Myocyte (in vitro differentiated cells): Measurements from ENCODE around the gene CRKL. TPM values are rescaled to one million over a fixed set of nuclear protein-coding genes. Genes with fewer than 3 reads are reported as not detected.
"Not testable (repeated sequence)": the region's sequence is repeated elsewhere in the genome, so short reads cannot be mapped to it uniquely, and the experiment has no call there.

ENCODE experiments used
- DNase-seq: peaks from one replicate; pipeline ENCODE4 v3.0.0-alpha.2; 2012; ENCODE audit warnings: low read depth
- total RNA-seq: library from RNA; depleted of rRNA; stranded (reverse); fragments of >200 nt; gene quantifications from 2 replicates; pipeline ENCODE4 v1.2.3, GENCODE V29; 2014

Gene CRKL
- total RNA-seq, 1 donor from 2014 or later = 52.6 TPM

GRCh38 chr22:20965888-20966855 lies 49.0 kb downstream of the CRKL start:
- DNase-seq = no peak

GRCh38 chr22:20966883-20967696 lies 49.9 kb downstream of the CRKL start, which contains the start of gene AIFM3:
Gene AIFM3 (plus strand): TSS chr22:20967255. CDS start chr22:20967945, 690 bp downstream.
- DNase-seq = no peak

DNA sequence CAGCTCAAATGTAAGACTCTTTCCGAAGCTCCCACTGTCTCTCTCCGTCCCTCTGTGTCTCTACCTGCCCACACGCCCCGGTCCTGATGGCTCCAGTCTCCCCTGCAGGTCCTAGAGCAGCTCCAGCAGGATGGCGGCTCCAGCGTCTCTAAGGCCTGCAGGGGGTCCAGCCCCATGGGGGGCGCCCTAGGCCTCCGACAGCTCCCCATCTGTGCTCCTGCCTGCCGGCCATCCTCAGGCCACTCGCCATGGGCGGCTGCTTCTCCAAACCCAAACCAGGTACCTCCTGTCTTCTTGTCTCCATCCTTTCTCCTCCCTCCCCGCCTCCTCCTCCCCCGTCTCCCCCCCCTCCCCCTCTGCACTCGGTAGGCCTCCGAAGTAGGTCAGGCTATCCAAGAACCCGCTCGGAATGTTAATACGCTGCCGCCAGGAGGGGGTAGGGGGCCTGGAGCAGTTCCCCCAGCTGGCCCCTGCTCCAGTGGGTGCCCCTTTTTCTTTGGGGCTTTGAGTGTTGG lies 50.5 kb downstream of the CRKL start:
- no peak for DNase-seq

DNA sequence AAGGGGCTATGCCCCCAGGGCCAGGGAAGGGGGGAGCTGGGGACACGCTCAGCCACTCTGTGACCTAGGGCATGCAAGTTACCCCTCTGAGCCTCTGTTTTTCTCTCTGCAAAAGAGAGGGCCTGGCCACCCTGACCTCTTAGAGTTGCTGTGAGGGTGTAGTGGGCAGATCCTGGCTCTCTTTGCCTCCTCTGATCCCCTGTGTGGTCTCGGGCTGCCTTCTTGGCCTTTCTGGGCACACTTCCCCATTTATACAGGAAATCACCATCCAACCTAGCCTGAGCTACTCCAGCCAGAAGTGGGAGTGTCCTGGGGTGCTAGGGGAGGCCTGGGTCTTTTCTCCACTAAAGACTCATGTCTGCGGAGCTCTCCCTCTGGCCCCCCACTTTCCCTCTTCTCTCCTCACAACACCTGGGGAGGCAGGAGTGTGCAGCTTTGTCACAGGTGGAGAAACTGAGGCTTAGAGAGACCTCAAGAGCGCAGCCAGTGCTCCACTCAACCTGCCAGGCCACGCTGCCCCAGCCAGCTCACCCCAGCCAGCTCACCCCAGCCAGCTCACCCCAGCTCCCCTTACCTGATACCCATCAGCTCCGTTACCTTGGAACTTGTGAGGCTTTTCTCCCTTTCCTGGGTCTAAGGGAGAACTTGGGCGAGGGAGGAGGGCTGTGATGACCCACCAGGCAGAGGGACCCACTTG lies 51.2 kb downstream of the CRKL start:
- DNase-seq = no peak

GRCh38 chr22:20970939-20971657 lies 53.9 kb downstream of the CRKL start:
- DNase-seq = no peak

- not testable (repeated sequence) for DNase-seq
Measured at GRCh38 chr22:20972014-20972694, 54.9 kb downstream of the CRKL start.

DNA sequence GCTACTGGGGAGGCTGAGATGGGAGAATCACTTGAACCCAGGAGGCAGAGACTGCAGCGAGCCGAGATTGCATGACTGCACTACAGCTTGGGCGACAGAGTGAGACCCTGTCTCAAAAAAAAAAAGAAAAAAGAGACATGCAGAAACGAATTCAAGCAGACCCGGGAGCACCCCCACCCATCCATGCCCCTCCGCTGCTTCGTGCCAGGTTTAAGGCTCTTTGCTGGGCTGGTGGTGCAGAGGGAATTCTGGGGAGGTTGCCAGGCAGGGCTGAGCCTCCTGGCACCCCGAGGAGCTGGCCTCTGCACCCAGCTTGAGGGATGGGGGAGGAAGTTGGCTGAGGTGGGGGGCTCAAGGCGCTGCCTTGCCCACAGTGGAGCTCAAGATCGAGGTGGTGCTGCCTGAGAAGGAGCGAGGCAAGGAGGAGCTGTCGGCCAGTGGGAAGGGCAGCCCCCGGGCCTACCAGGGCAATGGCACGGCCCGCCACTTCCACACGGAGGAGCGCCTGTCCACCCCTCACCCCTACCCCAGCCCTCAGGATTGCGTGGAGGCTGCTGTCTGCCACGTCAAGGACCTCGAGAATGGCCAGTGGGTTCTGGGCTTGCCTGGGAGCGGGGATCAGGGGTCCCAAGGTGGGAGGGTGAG lies 55.8 kb downstream of the CRKL start:
- no peak for DNase-seq

DNA sequence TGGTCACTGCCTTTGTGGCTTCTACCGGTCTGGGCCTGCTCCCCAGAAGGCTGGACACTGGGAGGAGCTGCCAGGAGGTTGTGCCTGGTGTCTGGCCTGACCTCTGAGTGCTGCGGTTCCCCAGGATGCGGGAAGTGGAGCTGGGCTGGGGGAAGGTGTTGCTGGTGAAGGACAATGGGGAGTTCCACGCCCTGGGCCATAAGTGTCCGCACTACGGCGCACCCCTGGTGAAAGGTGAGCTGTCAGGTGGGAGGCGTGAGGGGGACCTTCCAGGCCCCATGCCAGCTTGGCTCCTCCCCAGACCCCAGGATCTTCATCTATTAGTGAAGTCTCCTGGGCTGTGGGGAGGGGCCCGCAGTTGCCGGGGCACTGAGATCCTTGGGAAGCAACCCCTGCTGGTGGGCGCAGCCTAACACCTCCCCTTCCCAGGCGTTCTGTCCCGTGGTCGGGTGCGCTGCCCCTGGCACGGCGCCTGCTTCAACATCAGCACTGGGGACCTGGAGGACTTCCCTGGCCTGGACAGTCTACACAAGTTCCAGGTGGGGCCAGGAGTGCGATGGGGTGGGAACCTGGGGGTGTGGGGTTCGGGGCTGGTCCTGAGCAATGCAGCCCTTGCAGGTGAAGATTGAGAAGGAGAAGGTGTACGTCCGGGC lies 56.6 kb downstream of the CRKL start:
- no peak for DNase-seq

GRCh38 chr22:20974336-20974955 lies 57.2 kb downstream of the CRKL start:
- DNase-seq = no peak

GRCh38 chr22:20975541-20976290 lies 58.5 kb downstream of the CRKL start:
- DNase-seq = no peak

DNA sequence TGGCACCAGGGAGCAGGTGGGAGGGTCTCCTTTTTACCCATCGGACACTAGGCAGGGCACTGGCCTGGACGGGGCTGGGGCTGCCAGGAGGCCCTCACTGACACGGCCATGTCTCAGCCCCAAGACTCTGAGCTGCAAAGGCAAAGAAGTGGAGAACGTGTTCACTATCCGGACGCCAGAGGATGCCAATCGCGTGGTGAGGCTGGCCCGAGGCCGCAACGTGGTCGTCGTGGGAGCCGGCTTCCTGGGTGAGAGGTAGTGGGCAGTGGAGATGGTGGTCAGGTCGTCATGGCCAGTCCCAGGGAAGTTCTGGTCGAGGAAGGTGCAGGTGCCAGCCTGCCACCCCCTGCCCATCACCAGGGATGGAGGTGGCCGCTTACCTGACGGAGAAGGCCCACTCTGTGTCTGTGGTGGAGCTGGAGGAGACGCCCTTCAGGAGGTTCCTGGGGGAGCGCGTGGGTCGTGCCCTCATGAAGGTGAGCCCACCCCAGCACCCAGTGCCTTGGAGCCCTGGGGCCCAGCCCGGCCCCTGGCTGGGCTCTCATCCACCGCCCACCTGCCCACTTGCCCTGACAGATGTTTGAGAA lies 59.2 kb downstream of the CRKL start:
- no peak for DNase-seq

DNA sequence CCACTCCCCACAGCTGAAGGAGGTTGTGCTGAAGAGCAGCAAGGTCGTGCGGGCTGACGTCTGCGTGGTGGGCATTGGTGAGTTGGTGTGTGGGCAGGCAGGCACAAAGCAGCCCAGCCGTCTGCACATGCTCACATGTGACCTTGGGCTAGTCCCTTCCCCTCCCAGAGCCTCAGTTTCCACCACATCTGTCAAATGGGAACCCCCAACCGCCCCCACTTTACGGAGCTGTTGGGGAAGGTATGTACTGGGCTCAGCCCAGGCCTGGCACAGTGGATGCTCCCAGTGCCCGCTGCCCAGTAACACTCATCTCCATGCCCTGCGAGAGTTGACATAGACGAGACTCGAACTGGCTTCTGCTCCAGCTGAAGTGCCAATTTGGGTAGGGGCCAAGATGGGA lies 59.8 kb downstream of the CRKL start:
- DNase-seq = no peak

DNA sequence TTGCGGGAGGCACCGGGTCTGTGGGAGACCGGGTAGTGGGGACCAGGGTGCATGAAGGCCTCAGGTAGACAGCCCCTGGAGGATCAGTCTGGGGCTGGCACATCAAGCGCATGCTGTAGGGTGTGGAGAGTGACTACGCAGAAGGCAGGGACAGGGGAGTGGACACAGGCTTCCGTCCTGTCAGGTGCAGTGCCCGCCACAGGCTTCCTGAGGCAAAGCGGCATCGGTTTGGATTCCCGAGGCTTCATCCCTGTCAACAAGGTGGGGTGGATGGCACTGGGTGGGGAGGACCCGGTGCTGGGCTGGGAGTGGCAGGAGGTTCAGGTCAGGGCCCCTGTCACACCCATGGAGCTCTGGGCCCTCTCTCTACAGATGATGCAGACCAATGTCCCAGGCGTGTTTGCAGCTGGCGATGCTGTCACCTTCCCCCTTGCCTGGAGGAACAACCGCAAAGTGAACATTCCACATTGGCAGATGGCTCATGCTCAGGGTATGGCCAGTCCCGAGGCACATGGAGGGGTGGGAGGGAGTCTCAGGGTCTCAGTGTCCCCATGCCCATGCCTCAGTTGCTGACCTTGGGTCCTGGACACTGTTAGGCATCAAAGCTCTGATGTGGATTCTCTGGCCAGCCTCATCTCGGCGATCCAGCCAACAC lies 60.4 kb downstream of the CRKL start:
- no peak for DNase-seq

GRCh38 chr22:20978419-20978818 lies 61.2 kb downstream of the CRKL start:
- no peak for DNase-seq

DNA sequence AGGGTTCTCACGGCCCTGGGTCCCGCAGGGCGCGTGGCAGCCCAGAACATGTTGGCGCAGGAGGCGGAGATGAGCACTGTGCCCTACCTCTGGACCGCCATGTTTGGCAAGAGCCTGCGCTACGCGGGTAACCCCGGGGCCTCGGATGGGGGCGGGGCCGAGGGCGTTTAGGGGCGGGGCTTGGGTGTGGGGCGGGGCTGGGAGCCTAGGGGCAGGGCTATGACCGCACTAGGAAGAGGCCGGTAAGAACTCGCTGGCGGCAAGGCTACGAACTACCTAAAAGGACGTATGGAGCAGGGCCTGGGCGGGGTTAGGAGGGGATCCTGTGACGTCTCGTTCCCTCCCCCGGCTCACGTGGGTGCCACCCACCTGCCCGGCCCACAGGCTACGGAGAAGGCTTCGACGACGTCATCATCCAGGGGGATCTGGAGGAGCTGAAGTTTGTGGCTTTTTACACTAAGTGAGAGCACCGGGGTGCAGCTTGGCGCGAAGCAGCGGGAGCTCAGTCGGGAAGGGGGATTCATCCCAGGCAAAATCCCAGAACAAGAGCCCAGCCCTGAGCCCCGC lies 62.1 kb downstream of the CRKL start:
- DNase-seq = no peak

DNA sequence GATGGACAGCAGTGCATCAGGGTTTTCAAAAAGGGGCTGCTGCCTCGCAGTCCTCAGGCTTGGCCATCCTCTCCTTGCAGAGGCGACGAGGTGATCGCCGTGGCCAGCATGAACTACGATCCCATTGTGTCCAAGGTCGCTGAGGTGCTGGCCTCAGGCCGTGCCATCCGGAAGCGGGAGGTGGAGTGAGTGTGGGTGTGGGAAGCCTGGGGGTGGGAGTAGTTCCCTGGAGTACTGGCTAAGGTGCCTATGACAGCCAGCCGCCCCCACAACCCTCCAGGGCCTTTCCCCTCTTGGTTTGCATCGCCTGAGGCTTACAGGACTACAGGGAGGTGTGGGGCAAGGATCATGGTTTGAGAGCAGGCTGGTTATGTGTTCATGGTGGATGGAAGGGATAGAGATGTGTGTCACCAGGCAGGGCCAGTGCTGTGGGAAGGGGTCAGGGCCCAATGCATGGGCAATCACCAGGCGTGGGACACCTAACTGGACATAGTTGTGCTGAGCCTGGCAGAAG lies 62.8 kb downstream of the CRKL start:
- DNase-seq = no peak
